ENCODE results near the gene ADPRHL1. TPM values are rescaled to one million over a fixed set of nuclear protein-coding genes. Genes with fewer than 3 reads are reported as not detected.

The ADPRHL1 gene
- polyA plus RNA-seq, 3 donors, result 0.15 to 0.52 (median 0.27) TPM

DNA sequence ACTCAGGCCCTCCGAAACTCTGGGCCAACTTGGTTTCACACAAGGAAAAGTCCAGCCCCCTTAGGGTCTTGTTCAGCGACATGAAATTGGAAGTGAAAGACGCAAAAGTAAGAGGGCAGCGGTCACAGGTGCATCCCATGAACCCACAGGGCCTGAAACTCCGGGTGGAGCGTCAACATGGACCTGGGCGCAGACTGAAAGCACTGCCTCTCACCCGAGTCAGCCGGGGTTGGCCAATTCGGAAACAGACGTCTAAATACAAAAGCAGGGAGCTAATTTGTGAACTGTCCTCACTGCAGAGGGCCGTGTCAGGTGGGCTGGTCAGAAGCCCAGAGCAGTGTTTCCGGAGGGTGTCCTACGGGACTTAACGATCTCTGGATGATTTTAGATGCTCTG is 26.7 kb downstream of the ADPRHL1 start:
- Histone ChIP-seq H4K20me1 (ENCODE audit: insufficient read depth, low read length) (no peaks in the 10 kb centered on the region), H3K27me3 (ENCODE audit: control insufficient read depth in 2 of 2, insufficient read depth in 2 of 2, low read length in 2 of 2) (no peaks in the 10 kb centered on the region), H3K4me2 (replicated peaks; ENCODE audit: extremely low read depth, low read length, poor library complexity, severe bottlenecking) (no peak overlapping the region), H3K9me3 (replicated peaks in 1 of 2; ENCODE audit: control insufficient read depth in 1 of 2, insufficient read depth in 1 of 2, low read length in 2 of 2) (no peaks in the 10 kb centered on the region), H3K4me1 (ENCODE audit: control insufficient read depth in 1 of 2, insufficient read depth in 2 of 2, low read length in 2 of 2) (no peaks in the 10 kb centered on the region), H3K36me3 (replicated peaks in 1 of 2; ENCODE audit: control insufficient read depth in 1 of 2, insufficient read depth in 2 of 2, low read length in 2 of 2) (no peaks in the 10 kb centered on the region), H3K9ac (ENCODE audit: insufficient read depth, low read length, poor library complexity, severe bottlenecking) (no peak overlapping the region), H3K27ac (ENCODE audit: low read depth in 1 of 2, low read length in 2 of 2) (no peak overlapping the region), H3K79me2 (ENCODE audit: insufficient read depth, low read length) (no peaks in the 10 kb centered on the region), H2AFZ (ENCODE audit: insufficient read depth, low read depth, low read length, poor library complexity, severe bottlenecking) (no peak overlapping the region), H3K4me3 (replicated peaks in 1 of 3; ENCODE audit: low read depth in 2 of 3, low read length in 3 of 3) (no peak overlapping the region)
- no peak for DNase-seq
- intact Hi-C loops (cut with micrococcal nuclease), result no loop called here
- peaks cover 0 to 5% (median 2%) of the 10 kb centered on the region in 3 donors for H3K27me3 Mint-ChIP-seq (ENCODE audit: low read depth in 3 of 3)
- WGBS (ENCODE audit: insufficient coverage), result 95% methylated on average over 15 of the region's 15 CpGs
- H3K4me1 Mint-ChIP-seq, result no peaks in the 10 kb centered on the region
- H3K4me3 Mint-ChIP-seq, result no peak overlapping the region
- H3K27ac Mint-ChIP-seq, result no peak overlapping the region
- TF ChIP-seq, protein P1, sequence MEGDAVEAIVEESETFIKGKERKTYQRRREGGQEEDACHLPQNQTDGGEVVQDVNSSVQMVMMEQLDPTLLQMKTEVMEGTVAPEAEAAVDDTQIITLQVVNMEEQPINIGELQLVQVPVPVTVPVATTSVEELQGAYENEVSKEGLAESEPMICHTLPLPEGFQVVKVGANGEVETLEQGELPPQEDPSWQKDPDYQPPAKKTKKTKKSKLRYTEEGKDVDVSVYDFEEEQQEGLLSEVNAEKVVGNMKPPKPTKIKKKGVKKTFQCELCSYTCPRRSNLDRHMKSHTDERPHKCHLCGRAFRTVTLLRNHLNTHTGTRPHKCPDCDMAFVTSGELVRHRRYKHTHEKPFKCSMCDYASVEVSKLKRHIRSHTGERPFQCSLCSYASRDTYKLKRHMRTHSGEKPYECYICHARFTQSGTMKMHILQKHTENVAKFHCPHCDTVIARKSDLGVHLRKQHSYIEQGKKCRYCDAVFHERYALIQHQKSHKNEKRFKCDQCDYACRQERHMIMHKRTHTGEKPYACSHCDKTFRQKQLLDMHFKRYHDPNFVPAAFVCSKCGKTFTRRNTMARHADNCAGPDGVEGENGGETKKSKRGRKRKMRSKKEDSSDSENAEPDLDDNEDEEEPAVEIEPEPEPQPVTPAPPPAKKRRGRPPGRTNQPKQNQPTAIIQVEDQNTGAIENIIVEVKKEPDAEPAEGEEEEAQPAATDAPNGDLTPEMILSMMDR (IDR thresholded peaks at IDR 0.05), result no peak
- H3K36me3 Mint-ChIP-seq, result peaks cover 0 to 2% of the 10 kb centered on the region in 2 donors
- peaks cover 0 to 4% (median 0%) of the 10 kb centered on the region in 7 donors for H3K9me3 Mint-ChIP-seq

DNA sequence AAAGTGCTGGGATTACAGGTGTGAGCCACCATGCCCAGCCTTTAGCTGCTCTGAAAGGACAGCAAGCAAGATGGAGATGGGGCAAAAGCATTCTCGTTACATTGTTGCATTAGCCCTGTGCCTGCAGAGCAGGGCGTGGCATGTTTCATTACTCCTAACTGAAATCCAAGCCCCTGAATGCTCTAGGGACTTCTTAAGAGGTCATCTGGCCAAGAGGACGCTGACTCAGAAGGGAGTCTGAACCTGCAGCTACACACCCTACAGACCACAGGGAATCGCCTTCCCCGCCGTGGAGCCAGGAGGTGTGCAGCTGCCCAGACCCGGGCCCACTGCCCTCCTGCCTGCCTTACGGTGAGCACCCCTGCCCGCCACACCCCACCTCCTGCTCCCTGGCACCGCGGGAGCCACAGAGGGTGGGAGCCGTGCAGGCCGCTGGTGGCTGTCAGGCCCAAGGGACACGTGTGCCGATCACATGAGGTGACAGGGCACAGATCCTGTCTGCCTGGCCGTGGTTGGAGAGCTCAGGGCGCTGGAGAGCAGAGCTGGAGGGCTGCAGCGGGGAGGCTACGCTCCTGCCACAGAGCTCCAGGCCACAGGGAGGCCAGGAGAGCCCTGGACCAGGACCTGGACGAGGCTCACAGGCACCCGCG is 27.2 kb downstream of the ADPRHL1 start:
- Mint-ChIP-seq H3K4me3 (no peak overlapping the region), H3K27ac (no peak overlapping the region), H3K4me1 (no peaks in the 10 kb centered on the region), H3K27me3 (ENCODE audit: low read depth in 3 of 3) (peaks cover 0 to 5% (median 2%) of the 10 kb centered on the region in 3 donors), H3K36me3 (peaks cover 0 to 2% of the 10 kb centered on the region in 2 donors), H3K9me3 (peaks cover 0 to 4% (median 0%) of the 10 kb centered on the region in 7 donors)
- H3K4me3 ChIP-seq (replicated peaks in 1 of 3; ENCODE audit: low read depth in 2 of 3, low read length in 3 of 3), result no peak overlapping the region
- H3K36me3 ChIP-seq (replicated peaks in 1 of 2; ENCODE audit: control insufficient read depth in 1 of 2, insufficient read depth in 2 of 2, low read length in 2 of 2), result no peaks in the 10 kb centered on the region
- H4K20me1 ChIP-seq (ENCODE audit: insufficient read depth, low read length), result no peaks in the 10 kb centered on the region
- no peaks in the 10 kb centered on the region for H3K27me3 ChIP-seq (ENCODE audit: control insufficient read depth in 2 of 2, insufficient read depth in 2 of 2, low read length in 2 of 2)
- 95% methylated on average over 20 of the region's 22 CpGs for WGBS (ENCODE audit: insufficient coverage)
- H3K27ac ChIP-seq (ENCODE audit: low read depth in 1 of 2, low read length in 2 of 2), result no peak overlapping the region
- intact Hi-C loops (cut with micrococcal nuclease), result no loop called here
- no peak overlapping the region for H2AFZ ChIP-seq (ENCODE audit: insufficient read depth, low read depth, low read length, poor library complexity, severe bottlenecking)
- no peaks in the 10 kb centered on the region for H3K4me1 ChIP-seq (ENCODE audit: control insufficient read depth in 1 of 2, insufficient read depth in 2 of 2, low read length in 2 of 2)
- TF ChIP-seq, protein P1 (IDR thresholded peaks at IDR 0.05), result no peak
- no peak overlapping the region for H3K4me2 ChIP-seq (replicated peaks; ENCODE audit: extremely low read depth, low read length, poor library complexity, severe bottlenecking)
- H3K9me3 ChIP-seq (replicated peaks in 1 of 2; ENCODE audit: control insufficient read depth in 1 of 2, insufficient read depth in 1 of 2, low read length in 2 of 2), result no peaks in the 10 kb centered on the region
- H3K79me2 ChIP-seq (ENCODE audit: insufficient read depth, low read length), result no peaks in the 10 kb centered on the region
- H3K9ac ChIP-seq (ENCODE audit: insufficient read depth, low read length, poor library complexity, severe bottlenecking), result no peak overlapping the region
- no peak for DNase-seq

Measured in CD14-positive monocyte (primary cell).